HG03175 (cell line): Measurements from ENCODE around the gene IFI44.

Experiments
- ATAC-seq: cut with Tn5 transposase; IDR thresholded peaks from one replicate; pipeline ENCODE4 v1.9.1; 2021; ENCODE audit warnings: mild to moderate bottlenecking, moderate library complexity; ENCODE audit not compliant: unreplicated experiment

Gene IFI44

DNA sequence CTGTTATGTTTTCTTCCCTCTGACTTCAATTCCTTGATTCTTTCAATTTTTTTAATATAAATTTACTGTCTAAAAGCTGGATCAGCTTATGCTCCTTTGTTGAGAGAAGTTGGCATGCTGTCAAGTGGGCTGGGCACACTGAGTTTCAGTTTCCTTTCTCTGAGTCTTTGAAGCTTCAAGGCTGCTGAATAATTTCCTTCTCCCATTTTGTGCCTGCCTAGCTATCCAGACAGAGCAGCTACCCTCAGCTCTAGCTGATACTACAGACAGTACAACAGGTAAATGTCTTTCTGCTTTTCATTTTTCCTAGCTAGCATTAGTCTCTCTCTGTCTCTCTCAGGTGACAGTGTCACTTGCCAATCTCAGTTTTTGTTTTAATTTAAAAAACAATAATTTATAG lies at the start of gene IFI44:
Gene IFI44, plus strand, starts transcription at position 204 of the 400 bp plus-strand sequence. CDS start 365 bp downstream, outside the sequence.
- peak; percentile 90 for ATAC-seq

DNA sequence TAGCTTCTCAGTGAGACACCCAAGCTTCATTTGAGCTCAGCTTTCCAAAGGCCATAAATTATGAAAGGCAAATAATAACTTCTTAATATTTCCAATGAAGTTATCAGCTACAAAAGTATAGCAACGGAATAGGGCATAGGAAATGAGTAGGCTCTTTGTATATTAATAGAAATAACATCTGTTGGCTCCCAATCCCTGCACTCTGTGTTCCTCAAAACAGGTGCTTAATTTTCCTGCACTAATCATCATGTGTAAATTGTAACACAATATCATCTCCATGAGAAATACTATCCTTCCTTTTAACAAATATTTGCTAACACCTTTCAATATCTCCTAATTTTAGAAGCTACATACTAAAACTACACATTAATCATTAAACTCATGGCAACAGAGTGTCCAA lies 48.6 kb upstream of the IFI44 start:
- no peak for ATAC-seq

GRCh38 chr1:78603206-78603605 lies 46.4 kb upstream of the IFI44 start:
- no peak for ATAC-seq

DNA sequence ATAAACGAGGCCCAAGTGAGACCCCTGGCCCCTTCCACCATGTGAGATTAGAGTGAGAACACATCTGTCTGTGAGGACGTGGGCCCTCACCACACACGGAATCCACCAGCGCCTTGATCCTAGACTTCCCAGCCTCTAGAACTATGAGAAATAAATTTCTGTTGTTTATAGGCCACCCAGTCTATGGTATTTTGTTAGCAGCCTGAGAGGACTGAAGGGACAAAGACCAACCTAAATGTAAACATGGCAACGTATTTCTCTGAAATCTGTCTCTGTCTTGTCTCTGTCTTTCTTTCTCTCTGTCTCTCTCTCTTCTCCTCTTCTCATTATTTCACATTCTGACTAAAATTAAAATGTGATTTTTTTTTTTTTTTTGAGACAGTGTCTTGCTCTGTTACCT lies 45.0 kb upstream of the IFI44 start:
- no peak for ATAC-seq

- ATAC-seq = no peak
Measured at GRCh38 chr1:78606274-78606673, 43.4 kb upstream of the IFI44 start.

GRCh38 chr1:78607334-78607927 lies 42.2 kb upstream of the IFI44 start:
- no peak for ATAC-seq

- no peak for ATAC-seq
Measured at GRCh38 chr1:78607944-78608343, 41.7 kb upstream of the IFI44 start.

GRCh38 chr1:78617615-78618026 lies 32.0 kb upstream of the IFI44 start:
- peak; percentile 48 for ATAC-seq

GRCh38 chr1:78619032-78619431 lies 30.6 kb upstream of the IFI44 start:
- no peak for ATAC-seq

- peak; percentile 10 for ATAC-seq
Measured at GRCh38 chr1:78619446-78619802, 30.2 kb upstream of the IFI44 start.

GRCh38 chr1:78619803-78620579 lies 29.6 kb upstream of the IFI44 start, which contains the start of gene IFI44L:
TSS of gene IFI44L (plus strand) at chr1:78620448. CDS start at chr1:78627916, 7,468 bp downstream.
- ATAC-seq = peak; percentile 40

DNA sequence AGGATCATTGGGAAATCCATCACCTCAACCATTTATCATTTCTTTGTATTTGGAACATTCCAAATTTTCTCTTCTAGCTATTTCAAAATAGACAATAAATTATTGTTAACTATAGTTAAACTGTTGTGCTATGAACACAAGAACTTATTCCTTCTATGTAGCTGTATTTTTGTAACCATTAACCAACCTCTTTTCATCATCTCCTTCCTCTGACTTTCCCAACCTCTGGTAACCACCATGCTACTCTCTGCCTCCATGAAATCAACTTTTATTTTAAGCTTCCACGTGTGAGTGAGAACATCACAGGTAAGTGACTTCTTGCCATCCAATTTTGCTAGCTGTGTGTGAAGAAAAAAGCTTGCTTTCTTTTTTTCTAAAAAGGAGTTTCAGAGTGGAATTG lies 29.0 kb upstream of the IFI44 start:
- no peak for ATAC-seq

GRCh38 chr1:78622548-78622947 lies 27.1 kb upstream of the IFI44 start:
- ATAC-seq = no peak

DNA sequence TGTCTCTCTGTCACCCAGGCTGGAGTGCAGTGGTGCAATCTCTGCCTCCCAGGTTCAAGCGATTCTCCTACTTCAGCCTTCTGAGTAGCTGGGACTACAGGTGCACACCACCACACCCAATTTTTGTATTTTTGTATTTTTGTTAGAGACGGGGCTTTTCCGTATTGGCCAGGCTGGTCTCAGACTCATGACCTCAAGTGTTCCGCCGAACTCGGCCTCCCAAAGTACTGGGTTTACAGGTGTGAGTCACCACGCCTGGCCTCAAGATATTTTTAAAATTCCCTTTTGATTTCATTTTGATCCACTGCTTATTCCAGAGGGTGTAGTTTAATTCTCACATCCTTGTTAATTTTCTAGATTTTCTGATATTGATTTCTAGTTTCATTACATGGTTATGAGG lies 25.6 kb upstream of the IFI44 start:
- no peak for ATAC-seq

DNA sequence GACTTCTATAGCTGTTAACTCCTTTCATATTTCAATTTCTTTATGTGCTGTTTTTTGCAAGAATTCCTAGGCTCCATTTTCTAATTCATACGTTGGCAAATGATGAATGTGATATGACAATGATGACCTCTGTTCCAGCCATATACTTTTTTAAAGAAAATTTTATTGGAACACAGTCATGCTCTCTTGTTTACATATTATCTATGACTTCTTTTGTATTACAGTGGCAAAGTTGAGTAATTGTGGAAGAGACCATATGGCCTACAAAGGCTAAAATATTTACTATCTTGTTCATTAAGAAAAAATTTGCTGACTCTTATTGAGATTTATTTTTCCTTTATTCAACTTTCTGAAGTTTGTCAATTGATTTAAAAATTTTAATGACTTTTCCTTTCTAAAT lies 22.3 kb upstream of the IFI44 start:
- no peak for ATAC-seq

- ATAC-seq = no peak
Measured at GRCh38 chr1:78630600-78630999, 19.0 kb upstream of the IFI44 start.

GRCh38 chr1:78633209-78633608 lies 16.4 kb upstream of the IFI44 start:
- no peak for ATAC-seq

GRCh38 chr1:78640462-78640861 lies 9.2 kb upstream of the IFI44 start:
- peak; percentile 57 for ATAC-seq

DNA sequence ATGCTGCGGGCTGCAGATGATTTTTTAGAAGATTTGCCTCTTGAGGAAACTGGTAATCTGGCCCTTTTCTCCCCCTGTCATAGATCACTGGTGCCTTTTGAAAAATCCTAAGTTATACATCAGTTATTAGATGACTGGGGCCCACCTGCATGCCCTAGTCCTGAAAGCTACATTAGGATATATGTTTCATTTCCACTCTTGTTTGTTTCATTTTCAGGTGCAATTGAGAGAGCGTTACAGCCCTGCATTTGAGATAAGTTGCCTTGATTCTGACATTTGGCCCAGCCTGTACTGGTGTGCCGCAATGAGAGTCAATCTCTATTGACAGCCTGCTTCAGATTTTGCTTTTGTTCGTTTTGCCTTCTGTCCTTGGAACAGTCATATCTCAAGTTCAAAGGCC lies 8.1 kb upstream of the IFI44 start:
- ATAC-seq = no peak

GRCh38 chr1:78645723-78646122 lies 3.9 kb upstream of the IFI44 start:
- ATAC-seq = no peak

GRCh38 chr1:78647238-78647637 lies 2.4 kb upstream of the IFI44 start:
- ATAC-seq = no peak

DNA sequence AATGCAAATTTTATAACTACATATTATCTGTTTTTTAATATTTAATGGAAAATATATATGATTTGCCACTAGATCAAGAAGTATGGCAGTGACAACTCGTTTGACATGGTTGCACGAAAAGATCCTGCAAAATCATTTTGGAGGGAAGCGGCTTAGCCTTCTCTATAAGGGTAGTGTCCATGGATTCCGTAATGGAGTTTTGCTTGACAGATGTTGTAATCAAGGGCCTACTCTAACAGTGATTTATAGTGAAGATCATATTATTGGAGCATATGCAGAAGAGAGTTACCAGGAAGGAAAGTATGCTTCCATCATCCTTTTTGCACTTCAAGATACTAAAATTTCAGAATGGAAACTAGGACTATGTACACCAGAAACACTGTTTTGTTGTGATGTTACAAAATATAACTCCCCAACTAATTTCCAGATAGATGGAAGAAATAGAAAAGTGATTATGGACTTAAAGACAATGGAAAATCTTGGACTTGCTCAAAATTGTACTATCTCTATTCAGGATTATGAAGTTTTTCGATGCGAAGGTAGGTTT lies 556 bp downstream of the IFI44 start:
- no peak for ATAC-seq
